HEK293 (cell line): ENCODE data around the gene ERFE.

Experiments
- TCF7L2 ChIP-seq: IDR thresholded peaks from 2 replicates; pipeline ENCODE4 v1.6.1; 2011; ENCODE audit warnings: low read depth, mild to moderate bottlenecking, inconsistent platforms, low read length, moderate library complexity, borderline replicate concordance
- ZNF121 ChIP-seq: fragments of 450-650 bp; formaldehyde crosslinking; IDR thresholded peaks from 2 replicates; pipeline ENCODE4 v1.5.1; 2016; ENCODE audit warnings: missing biosample characterization, missing genetic modification characterization
- ZNF404 ChIP-seq: fragments of 450-650 bp; formaldehyde crosslinking; IDR thresholded peaks from 2 replicates; pipeline ENCODE4 v1.5.1; 2017; ENCODE audit warnings: missing biosample characterization, missing genetic modification characterization

DNA sequence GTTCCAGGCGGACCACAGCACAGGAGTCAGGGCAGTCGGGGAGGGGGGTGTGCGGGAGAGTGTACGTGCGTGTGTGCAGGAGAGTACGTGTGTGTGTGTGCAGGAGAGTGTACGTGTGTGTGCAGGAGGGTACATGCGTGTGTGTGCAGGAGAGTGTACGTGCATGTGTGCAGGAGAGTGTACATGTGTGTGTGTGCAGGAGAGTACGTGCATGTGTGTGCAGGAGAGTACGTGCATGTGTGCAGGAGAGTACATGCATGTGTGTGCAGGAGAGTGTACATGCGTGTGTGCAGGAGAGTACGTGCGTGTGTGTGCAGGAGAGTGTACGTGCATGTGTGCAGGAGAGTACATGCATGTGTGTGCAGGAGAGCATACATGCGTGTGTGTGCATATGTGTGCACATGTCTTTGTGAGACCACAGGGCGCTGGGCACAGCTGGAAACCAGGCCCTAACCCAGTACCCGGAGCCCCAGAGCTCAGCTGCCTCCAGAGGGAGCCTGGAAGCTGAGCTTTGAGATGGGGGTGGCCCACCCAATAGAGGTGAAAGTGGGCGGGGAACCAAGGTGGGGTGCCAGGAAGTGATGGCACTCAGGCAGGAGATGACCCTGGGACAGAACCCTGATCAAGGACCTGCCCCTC, 34.2 kb upstream of the ERFE start:
- TF ChIP-seq TCF7L2 (no peak), ZNF121 (no peak), ZNF404 (no peak)
